IPS-15b (cell line): ENCODE measurements around the gene SLC25A19.
A peak's percentile ranks its signal among the peaks of the same experiment; 100 is the strongest.
"Not testable (repeated sequence)": the region's sequence is repeated elsewhere in the genome, so short reads cannot be mapped to it uniquely, and the experiment has no call there.

Experiments used
- H3K27me3 ChIP-seq: one replicate; pipeline ENCODE4 v1.6.1; 2013; ENCODE audit warnings: low read length; ENCODE audit not compliant: control insufficient read depth, insufficient read depth
- H3K36me3 ChIP-seq: one replicate; pipeline ENCODE4 v1.6.1; 2013; ENCODE audit warnings: low read length; ENCODE audit not compliant: control insufficient read depth, insufficient read depth
- H3K4me1 ChIP-seq: one replicate; pipeline ENCODE4 v1.6.1; 2013; ENCODE audit warnings: mild to moderate bottlenecking, low read length; ENCODE audit not compliant: control insufficient read depth, insufficient read depth
- H3K4me3 ChIP-seq: one replicate; pipeline ENCODE4 v1.5.1; 2013; ENCODE audit warnings: low read depth, low read length
- H3K9ac ChIP-seq: one replicate; pipeline ENCODE4 v1.6.1; 2013; ENCODE audit warnings: low read depth, mild to moderate bottlenecking, low read length
- H3K9me3 ChIP-seq: one replicate; pipeline ENCODE4 v1.6.1; 2013; ENCODE audit warnings: mild to moderate bottlenecking, low read length; ENCODE audit not compliant: control insufficient read depth, insufficient read depth

The SLC25A19 gene

GRCh38 chr17:75263055-75263454, 26.2 kb downstream of the SLC25A19 start:
- H3K36me3 ChIP-seq, result peaks cover 31% of the 10 kb centered on the region
- H3K4me3 ChIP-seq, result no peak overlapping the region
- peaks cover 19% of the 10 kb centered on the region for H3K4me1 ChIP-seq
- H3K9ac ChIP-seq, result no peak overlapping the region
- no peaks in the 10 kb centered on the region for H3K9me3 ChIP-seq
- H3K27me3 ChIP-seq, result no peaks in the 10 kb centered on the region

GRCh38 chr17:75262112-75262606, 27.1 kb downstream of the SLC25A19 start:
- Histone ChIP-seq H3K27me3 (no peaks in the 10 kb centered on the region), H3K36me3 (peaks cover 30% of the 10 kb centered on the region), H3K4me3 (peak overlapping the region; percentile 100), H3K9ac (peak overlapping the region; percentile 99), H3K4me1 (peaks cover 13% of the 10 kb centered on the region), H3K9me3 (no peaks in the 10 kb centered on the region)

- Histone ChIP-seq H3K4me1 (peaks cover 13% of the 10 kb centered on the region), H3K9me3 (no peaks in the 10 kb centered on the region), H3K9ac (peak within 1 kb of the TSS; percentile 99), H3K4me3 (peak within 1 kb of the TSS; percentile 100), H3K27me3 (no peaks in the 10 kb centered on the region), H3K36me3 (peaks cover 24% of the 10 kb centered on the region)
Measured at GRCh38 chr17:75261336-75262111, 27.7 kb downstream of the SLC25A19 start, which contains the start of the genes GGA3 and MRPS7. TSS of gene GGA3 (minus strand) at chr17:75261606. CDS start at chr17:75261587, 19 bp downstream. TSS of gene MRPS7 (plus strand) at chr17:75261879. CDS start at chr17:75261901, 22 bp downstream.

- Histone ChIP-seq H3K4me1 (peaks cover 13% of the 10 kb centered on the region), H3K9me3 (no peaks in the 10 kb centered on the region), H3K27me3 (no peaks in the 10 kb centered on the region), H3K36me3 (peaks cover 17% of the 10 kb centered on the region), H3K4me3 (peak overlapping the region; percentile 100), H3K9ac (peak overlapping the region; percentile 99)
Measured at GRCh38 chr17:75260641-75261335, 28.4 kb downstream of the SLC25A19 start.

GRCh38 chr17:75257228-75257627, 32.0 kb downstream of the SLC25A19 start:
- not testable (repeated sequence) for H3K4me1 ChIP-seq, H3K9me3 ChIP-seq, H3K27me3 ChIP-seq, H3K9ac ChIP-seq, H3K36me3 ChIP-seq, H3K4me3 ChIP-seq

- H3K36me3 ChIP-seq, H3K9ac ChIP-seq, H3K9me3 ChIP-seq, H3K27me3 ChIP-seq, H3K4me3 ChIP-seq: not testable (repeated sequence)
- peaks cover 13% of the 10 kb centered on the region for H3K4me1 ChIP-seq
Measured at GRCh38 chr17:75255954-75256698, 33.1 kb downstream of the SLC25A19 start.

GRCh38 chr17:75252039-75252816, 37.0 kb downstream of the SLC25A19 start:
- Histone ChIP-seq H3K9me3 (no peaks in the 10 kb centered on the region), H3K27me3 (no peaks in the 10 kb centered on the region), H3K4me3 (no peak overlapping the region), H3K36me3 (no peaks in the 10 kb centered on the region), H3K9ac (no peak overlapping the region), H3K4me1 (peaks cover 11% of the 10 kb centered on the region)

GRCh38 chr17:75250009-75250471, 39.2 kb downstream of the SLC25A19 start:
- Histone ChIP-seq H3K4me1 (peaks cover 11% of the 10 kb centered on the region), H3K9me3 (no peaks in the 10 kb centered on the region), H3K36me3 (peaks cover 16% of the 10 kb centered on the region), H3K27me3 (no peaks in the 10 kb centered on the region), H3K9ac (no peak overlapping the region), H3K4me3 (no peak overlapping the region)

GRCh38 chr17:75249564-75249963, 39.7 kb downstream of the SLC25A19 start:
- Histone ChIP-seq H3K4me3 (no peak overlapping the region), H3K36me3 (peaks cover 16% of the 10 kb centered on the region), H3K9me3 (no peaks in the 10 kb centered on the region), H3K4me1 (peaks cover 11% of the 10 kb centered on the region), H3K9ac (no peak overlapping the region), H3K27me3 (no peaks in the 10 kb centered on the region)

- H3K9me3 ChIP-seq, result no peaks in the 10 kb centered on the region
- peaks cover 44% of the 10 kb centered on the region for H3K36me3 ChIP-seq
- H3K9ac ChIP-seq, result no peak overlapping the region
- H3K4me1 ChIP-seq, result peaks cover 7% of the 10 kb centered on the region
- H3K27me3 ChIP-seq, result no peaks in the 10 kb centered on the region
- H3K4me3 ChIP-seq, result no peak overlapping the region
Measured at GRCh38 chr17:75246404-75246803, 42.8 kb downstream of the SLC25A19 start.

- Histone ChIP-seq H3K9me3 (no peaks in the 10 kb centered on the region), H3K9ac (no peak overlapping the region), H3K36me3 (peaks cover 56% of the 10 kb centered on the region), H3K4me3 (no peak overlapping the region), H3K4me1 (peaks cover 4% of the 10 kb centered on the region), H3K27me3 (no peaks in the 10 kb centered on the region)
Measured at GRCh38 chr17:75245011-75245410, 44.2 kb downstream of the SLC25A19 start.
